Thyroid gland (tissue), 4 donors: ENCODE measurements around the gene RIPOR2.

ENCODE experiments used
- CTCF ChIP-seq, 6 experiments: fragments of 200-600 bp in 3 of 6; fragments of 450-650 bp in 3 of 6; sonication (generic) in 3 of 6; IDR thresholded peaks; one replicate each; pipeline ENCODE4 v1.5.1; 2016 to 2019; ENCODE audit warnings: antibody characterized with exemption in 6 of 6, mild to moderate bottlenecking in 2 of 6, inconsistent platforms in 1 of 6, moderate library complexity in 1 of 6
- POLR2A ChIP-seq, 2 donors: fragments of 450-650 bp; IDR thresholded peaks; one replicate each; pipeline ENCODE4 v1.6.1; 2017; ENCODE audit warnings: antibody characterized with exemption in 2 of 2, mild to moderate bottlenecking in 2 of 2, moderate library complexity in 1 of 2

DNA sequence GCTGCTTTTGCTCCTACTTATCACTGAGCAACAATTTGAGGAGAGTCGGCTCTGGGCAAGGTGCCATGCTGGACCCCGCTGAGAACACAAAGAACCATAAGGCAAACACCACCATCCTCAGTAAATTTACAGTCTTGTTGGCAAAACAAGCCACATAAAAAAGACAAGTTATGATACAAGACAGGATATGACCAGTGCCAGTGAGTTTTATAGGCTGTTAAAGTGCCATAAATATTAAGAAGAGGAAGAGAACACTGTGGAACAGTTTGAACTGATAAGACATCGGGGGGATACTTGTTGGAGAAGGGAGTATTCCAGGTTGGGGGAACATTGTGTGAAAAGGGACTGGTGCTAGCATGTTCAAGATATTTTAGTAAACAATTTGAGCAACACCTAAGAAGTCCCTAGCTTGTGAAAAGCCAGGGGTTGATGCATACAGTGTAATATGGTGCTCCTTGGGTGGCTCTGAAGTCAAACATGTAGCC lies 25.3 kb upstream of the RIPOR2 start:
- TF ChIP-seq CTCF (IDR thresholded peaks at IDR 0.05) (no peak), POLR2A (IDR thresholded peaks at IDR 0.05) (no peak)
